AG04449 (cell line): Measurements from ENCODE around the gene GATC.
A peak's percentile ranks its signal among the peaks of the same experiment; 100 is the strongest.

Experiments
- CTCF ChIA-PET: fragments of 350-600 bp; formaldehyde crosslinking; extraction: SDS; loops from one replicate; lab custom pipeline; 2021; ENCODE audit warnings: antibody characterized with exemption; lab: Yijun Ruan, JAX
- POLR2A ChIA-PET: fragments of 400-600, 350-600 bp; formaldehyde crosslinking; extraction: SDS; loops from one replicate; lab custom pipeline; 2020; ENCODE audit warnings: antibody characterized with exemption, inconsistent platforms; lab: Yijun Ruan, JAX
- DNase-seq: peaks from one replicate; pipeline ENCODE4 v3.0.0-alpha.2; 2010; ENCODE audit warnings: low read depth, low spot score
- H3K4me3 ChIP-seq: 2 replicates; pipeline ENCODE4 v1.5.1; 2011; ENCODE audit warnings: low read depth, mild to moderate bottlenecking, control low read depth, low read length
- TF ChIP-seq, protein P1 (sequence below): IDR thresholded peaks from one replicate; pipeline ENCODE4 v1.5.1; 2011; ENCODE audit warnings: mild to moderate bottlenecking, moderate library complexity, low read length, control low read depth, inconsistent platforms; ENCODE audit not compliant: insufficient read depth; ENCODE audit errors: missing control alignments

Gene GATC

GRCh38 chr12:120428597-120429229 is 17.5 kb upstream of the GATC start:
- no peak overlapping the region for H3K4me3 ChIP-seq
- no peak for DNase-seq
- POLR2A ChIA-PET = no interaction called here
- TF ChIP-seq, protein P1, sequence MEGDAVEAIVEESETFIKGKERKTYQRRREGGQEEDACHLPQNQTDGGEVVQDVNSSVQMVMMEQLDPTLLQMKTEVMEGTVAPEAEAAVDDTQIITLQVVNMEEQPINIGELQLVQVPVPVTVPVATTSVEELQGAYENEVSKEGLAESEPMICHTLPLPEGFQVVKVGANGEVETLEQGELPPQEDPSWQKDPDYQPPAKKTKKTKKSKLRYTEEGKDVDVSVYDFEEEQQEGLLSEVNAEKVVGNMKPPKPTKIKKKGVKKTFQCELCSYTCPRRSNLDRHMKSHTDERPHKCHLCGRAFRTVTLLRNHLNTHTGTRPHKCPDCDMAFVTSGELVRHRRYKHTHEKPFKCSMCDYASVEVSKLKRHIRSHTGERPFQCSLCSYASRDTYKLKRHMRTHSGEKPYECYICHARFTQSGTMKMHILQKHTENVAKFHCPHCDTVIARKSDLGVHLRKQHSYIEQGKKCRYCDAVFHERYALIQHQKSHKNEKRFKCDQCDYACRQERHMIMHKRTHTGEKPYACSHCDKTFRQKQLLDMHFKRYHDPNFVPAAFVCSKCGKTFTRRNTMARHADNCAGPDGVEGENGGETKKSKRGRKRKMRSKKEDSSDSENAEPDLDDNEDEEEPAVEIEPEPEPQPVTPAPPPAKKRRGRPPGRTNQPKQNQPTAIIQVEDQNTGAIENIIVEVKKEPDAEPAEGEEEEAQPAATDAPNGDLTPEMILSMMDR = no peak
- CTCF ChIA-PET = interaction anchor here (1.2 to 6.8 kb wide), 9 partner anchors 8 to 93 kb away, joined by 4 to 160 read pairs (median 19); no protein-coding TSS in a partner anchor

- DNase-seq = no peak
- H3K4me3 ChIP-seq = no peak overlapping the region
- POLR2A ChIA-PET = interaction anchor here (1.1 kb wide), 1 partner anchor 62 kb away, joined by 3 read pairs; no protein-coding TSS in a partner anchor
- CTCF ChIA-PET = interaction anchor here (0.9 to 6.8 kb wide), 15 partner anchors 9 to 106 kb away, joined by 3 to 160 read pairs (median 15); partner anchors contain the start of gene PLA2G1B
- TF ChIP-seq, protein P1 = no peak
These were observed 16.9 kb upstream of the GATC start for GRCh38 chr12:120429368-120429767.

DNA sequence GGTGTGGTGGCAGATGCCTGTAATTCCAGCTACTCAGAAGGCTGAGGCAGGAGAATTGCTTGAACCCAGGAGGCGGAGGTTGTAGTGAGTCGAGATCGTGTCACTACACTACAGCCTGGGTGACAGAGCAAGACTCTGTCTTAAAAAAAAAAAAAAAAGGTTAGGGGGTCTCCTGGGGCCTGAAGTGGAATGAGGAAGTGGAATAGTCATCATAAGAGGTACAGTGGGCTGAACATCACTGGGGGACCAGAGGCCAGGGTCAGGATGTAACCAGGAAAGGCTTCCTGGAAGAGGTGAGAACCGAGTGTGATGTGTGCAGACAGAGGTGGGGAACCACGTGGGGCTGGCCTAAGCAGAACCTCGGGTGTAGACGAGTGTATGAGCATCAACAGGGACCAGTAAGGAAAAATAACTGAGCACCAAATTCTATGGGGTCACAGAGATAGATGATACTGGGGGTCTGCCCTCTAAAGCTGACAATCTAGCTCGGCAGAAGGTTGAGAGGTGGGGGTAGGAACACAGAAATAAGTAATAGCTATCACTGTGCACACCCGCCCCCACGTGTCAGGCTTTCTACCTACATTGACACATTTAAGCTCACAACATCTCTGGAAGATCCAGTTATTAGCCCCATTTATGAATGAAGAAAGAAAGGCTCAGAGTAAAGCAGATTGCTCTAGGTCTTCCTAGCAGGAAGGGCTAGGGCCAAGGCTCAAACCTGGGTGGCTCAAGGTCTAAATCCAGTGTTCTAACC is 13.3 kb upstream of the GATC start:
- TF ChIP-seq, protein P1 = no peak
- DNase-seq = no peak
- no peak overlapping the region for H3K4me3 ChIP-seq
- POLR2A ChIA-PET = interaction anchor here (0.9 kb wide), 1 partner anchor 42 kb away, joined by 3 read pairs; no protein-coding TSS in a partner anchor
- CTCF ChIA-PET = interaction anchor here (3.1 to 6.8 kb wide), 2 partner anchors 58 to 76 kb away, joined by 15 to 160 read pairs; no protein-coding TSS in a partner anchor

GRCh38 chr12:120437735-120438494 is 8.3 kb upstream of the GATC start, which contains the start of gene COX6A1:
COX6A1 (plus strand) TSS chr12:120438113; CDS start chr12:120438127, 14 bp downstream.
- TF ChIP-seq, protein P1 = no peak
- ChIA-PET CTCF (interaction anchor here (0.7 to 1.4 kb wide), 9 partner anchors 21 to 136 kb away, joined by 3 to 9 read pairs (median 4); partner anchors contain the start of gene SIRT4), POLR2A (interaction anchor here (0.9 kb wide), 1 partner anchor 59 kb away, joined by 3 read pairs; no protein-coding TSS in a partner anchor)
- DNase-seq = peak; percentile 73
- H3K4me3 ChIP-seq = peak within 1 kb of the TSS; percentile 91

- ChIA-PET CTCF (interaction anchor here (0.6 to 2.3 kb wide), 12 partner anchors 8 to 144 kb away, joined by 3 to 14 read pairs (median 4); no protein-coding TSS in a partner anchor), POLR2A (no interaction called here)
- TF ChIP-seq, protein P1 = no peak
- no peak for DNase-seq
- H3K4me3 ChIP-seq = peak overlapping the region; percentile 91
These were observed 7.6 kb upstream of the GATC start for GRCh38 chr12:120438495-120439198.
